Testis (tissue), 3 donors: ENCODE data around the gene BRAT1. TPM values are rescaled to one million over a fixed set of nuclear protein-coding genes. Genes with fewer than 3 reads are reported as not detected.

ENCODE experiments used
- DNase-seq: peaks from one replicate; pipeline ENCODE4 v3.0.0-alpha.2; 2019
- H3K27ac ChIP-seq, 2 donors: fragments of 200-600 bp; sonication (generic); one replicate each; pipeline ENCODE4 v1.5.1; 2019
- H3K27me3 ChIP-seq: fragments of 200-600 bp; sonication (generic); one replicate; pipeline ENCODE4 v1.5.1; 2019
- H3K36me3 ChIP-seq: fragments of 200-600 bp; sonication (generic); one replicate; pipeline ENCODE4 v1.5.1; 2017; ENCODE audit warnings: low read depth; ENCODE audit errors: missing control alignments
- H3K4me1 ChIP-seq: fragments of 200-600 bp; sonication (generic); one replicate; pipeline ENCODE4 v1.5.1; 2019
- H3K4me3 ChIP-seq, 2 donors: fragments of 200-600 bp; sonication (generic); one replicate each; pipeline ENCODE4 v1.5.1; 2017 to 2019
- H3K9me3 ChIP-seq: fragments of 200-600 bp; sonication (generic); one replicate; pipeline ENCODE4 v1.5.1; 2017
- CTCF ChIP-seq, 3 experiments: fragments of 450-650 bp in 2 of 3; fragments of 200-600 bp in 1 of 3; sonication (generic) in 1 of 3; IDR thresholded peaks; one replicate each; pipeline ENCODE4 v1.5.1; 2016 to 2019; ENCODE audit warnings: antibody characterized with exemption in 3 of 3, mild to moderate bottlenecking in 2 of 3, moderate library complexity in 1 of 3
- POLR2A ChIP-seq: fragments of 450-650 bp; IDR thresholded peaks from one replicate; pipeline ENCODE4 v1.6.1; 2017; ENCODE audit warnings: antibody characterized with exemption, mild to moderate bottlenecking, moderate library complexity
- WGBS, 2 donors: methylation state at CpG; one replicate each; pipeline ENCODE4 v1.1.5; 2018; 5-methylcytosine and 5-hydroxymethylcytosine counted together
- intact Hi-C: fragments of 100-400 bp; cut with DNase I; formaldehyde crosslinking; loops from one replicate; pipeline ENCODE4 v1.15.1; 2023; ENCODE audit warnings: low total_unique reads
- polyA plus RNA-seq: library from polyadenylated mRNA; stranded (reverse); fragments of 350-450 nt; fragmentation: Illumina TruSeq; extraction: RNeasy Lipid Tissue Mini Kit (QIAGEN cat#74804); gene quantifications from one replicate; pipeline ENCODE4 v1.2.3, GENCODE V29; 2014; ENCODE audit warnings: low read depth, low replicate concordance; ENCODE audit not compliant: insufficient read depth
- total RNA-seq, 2 donors: library from RNA; depleted of rRNA; stranded (reverse); fragments of >200 nt; gene quantifications; one replicate each; pipeline ENCODE4 v1.2.3, GENCODE V29; 2016

Gene BRAT1
- total and polyA plus RNA-seq, 3 donors from 2014 or later: 45.3 to 108 (median 104) TPM

GRCh38 chr7:2526659-2527504, 28.4 kb downstream of the BRAT1 start:
- Histone ChIP-seq H3K4me3 (no peak overlapping the region), H3K27me3 (no peaks in the 10 kb centered on the region), H3K9me3 (no peaks in the 10 kb centered on the region), H3K36me3 (no peaks in the 10 kb centered on the region), H3K4me1 (peaks cover 40% of the 10 kb centered on the region), H3K27ac (no peak overlapping the region)
- 95 to 96% methylated on average over 8 to 40 of the region's 40 CpGs for WGBS, 2 donors
- TF ChIP-seq CTCF (IDR thresholded peaks at IDR 0.05) (no peak), POLR2A (no peak)
- intact Hi-C loops: no loop called here
- DNase-seq: no peak

GRCh38 chr7:2525658-2526630, 29.4 kb downstream of the BRAT1 start:
- Histone ChIP-seq H3K9me3 (no peaks in the 10 kb centered on the region), H3K27ac (no peak overlapping the region), H3K27me3 (no peaks in the 10 kb centered on the region), H3K4me1 (peaks cover 48% of the 10 kb centered on the region), H3K36me3 (no peaks in the 10 kb centered on the region), H3K4me3 (no peak overlapping the region)
- no peak for DNase-seq
- 89 to 91% methylated on average over 29 to 36 of the region's 36 CpGs for WGBS, 2 donors
- intact Hi-C loops: no loop called here
- TF ChIP-seq POLR2A: no peak
- no peak for TF ChIP-seq CTCF (IDR thresholded peaks at IDR 0.05)

- WGBS, 2 donors: 85 to 87% methylated on average over 20 to 49 of the region's 53 CpGs
- Histone ChIP-seq H3K27me3 (no peaks in the 10 kb centered on the region), H3K9me3 (no peaks in the 10 kb centered on the region), H3K4me1 (peaks cover 54% of the 10 kb centered on the region), H3K36me3 (no peaks in the 10 kb centered on the region), H3K4me3 (no peak overlapping the region), H3K27ac (no peak overlapping the region)
- intact Hi-C loops: no loop called here
- TF ChIP-seq POLR2A (no peak), CTCF (IDR thresholded peaks at IDR 0.05) (no peak)
- no peak for DNase-seq
These were observed 30.3 kb downstream of the BRAT1 start for GRCh38 chr7:2524808-2525657.

- WGBS, 2 donors: 64 to 85% methylated on average over 21 to 51 of the region's 51 CpGs
- Histone ChIP-seq H3K27ac (peak overlapping the region in 1 of 2 donors; percentile 2), H3K9me3 (no peaks in the 10 kb centered on the region), H3K27me3 (no peaks in the 10 kb centered on the region), H3K4me1 (peaks cover 48% of the 10 kb centered on the region), H3K36me3 (no peaks in the 10 kb centered on the region), H3K4me3 (no peak overlapping the region)
- intact Hi-C loops: no loop called here
- DNase-seq: peak; percentile 91
- no peak for TF ChIP-seq CTCF (IDR thresholded peaks at IDR 0.05)
- no peak for TF ChIP-seq POLR2A
These were observed 31.1 kb downstream of the BRAT1 start for GRCh38 chr7:2523941-2524807.
